Measurements from ENCODE around the gene SEPSECS. TPM values are rescaled to one million over a fixed set of nuclear protein-coding genes. Genes with fewer than 3 reads are reported as not detected.

Gene SEPSECS
- total and polyA plus RNA-seq, 2 experiments from 2014 or later: 1.2 to 4.7 TPM

GRCh38 chr4:25146076-25146475 lies 14.2 kb downstream of the SEPSECS start (continued):
- TF ChIP-seq ZNF462 (CRISPR knock-in tag; IDR thresholded peaks at IDR 0.05) (no peak), REST (IDR thresholded peaks at IDR 0.05; ENCODE audit: unreplicated experiment) (no peak), ZNF331 (CRISPR knock-in tag; IDR thresholded peaks at IDR 0.05; ENCODE audit: low read depth) (no peak), STAT1 (IDR thresholded peaks at IDR 0.05; ENCODE audit: unreplicated experiment) (no peak), POLR2AphosphoS5 (IDR thresholded peaks at IDR 0.05; ENCODE audit: low read depth) (no peak), ETS1 (IDR thresholded peaks at IDR 0.05) (no peak), CREB1 (CRISPR knock-in tag; IDR thresholded peaks at IDR 0.05; ENCODE audit: low read depth) (no peak), ZNF114 (CRISPR knock-in tag; IDR thresholded peaks at IDR 0.05) (no peak)
